HG03521 (cell line): ENCODE data around the gene TRIM15.

Experiments used
- ATAC-seq: cut with Tn5 transposase; IDR thresholded peaks from one replicate; pipeline ENCODE4 v1.9.1; 2021; ENCODE audit warnings: mild to moderate bottlenecking, moderate library complexity; ENCODE audit not compliant: unreplicated experiment

TRIM15 gene

DNA sequence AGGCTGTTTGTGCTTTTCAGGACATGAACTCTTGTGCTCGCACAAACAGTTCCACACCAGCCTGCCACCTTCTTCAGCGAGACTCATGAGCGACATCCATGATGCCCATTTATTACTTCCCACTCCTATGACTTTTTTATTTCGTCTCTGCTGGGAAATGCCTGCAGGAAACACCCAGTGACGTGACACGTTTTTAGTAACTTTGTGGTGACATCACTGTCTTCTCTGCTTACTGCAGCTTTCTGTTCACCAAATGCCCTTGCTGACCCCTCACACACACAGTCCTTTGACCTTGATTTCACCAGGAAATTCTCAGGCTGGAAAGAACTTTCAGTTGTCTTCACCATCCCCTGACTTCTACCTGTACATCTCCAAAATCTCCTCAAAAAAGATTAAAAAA is 18.5 kb upstream of the TRIM15 start:
- no peak for ATAC-seq

DNA sequence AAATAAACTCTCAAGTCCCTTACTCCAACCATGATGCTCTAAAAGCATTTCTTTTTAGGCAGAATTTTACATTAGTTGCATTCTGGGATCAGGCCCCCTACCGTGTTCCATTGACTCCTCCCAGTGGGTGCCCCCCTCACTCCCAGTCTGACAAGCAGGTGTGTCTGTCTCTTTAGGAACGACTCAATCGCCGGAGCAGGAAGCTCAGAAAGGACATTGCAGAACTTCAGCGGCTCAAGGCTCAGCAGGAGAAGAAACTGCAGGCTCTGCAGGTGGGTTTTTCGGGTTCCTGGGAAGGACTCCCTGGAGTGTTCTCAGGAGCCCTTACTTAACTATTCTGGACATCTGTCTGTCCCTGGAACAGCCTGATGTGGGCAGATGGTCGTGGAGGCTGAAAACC is 17.5 kb upstream of the TRIM15 start:
- ATAC-seq, result no peak

DNA sequence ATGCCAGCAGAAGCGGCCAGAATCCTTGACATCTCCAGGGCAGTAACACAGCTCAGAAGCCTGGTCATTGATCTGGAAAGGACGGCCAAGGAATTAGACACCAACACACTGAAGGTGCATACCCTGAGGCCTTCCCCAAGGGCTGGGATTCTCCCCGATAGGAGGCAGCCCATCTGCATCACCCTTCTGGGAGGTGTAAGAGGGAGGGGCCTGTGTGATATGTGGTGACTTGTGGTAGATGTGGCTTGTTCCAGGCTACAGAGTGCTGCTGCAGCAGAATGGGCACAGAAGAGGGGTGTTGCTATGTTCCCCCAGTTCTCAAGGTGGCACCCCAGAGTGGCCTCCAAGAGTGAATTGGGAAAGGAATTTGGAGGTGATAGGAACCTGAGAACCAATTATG is 16.2 kb upstream of the TRIM15 start:
- ATAC-seq, result no peak

DNA sequence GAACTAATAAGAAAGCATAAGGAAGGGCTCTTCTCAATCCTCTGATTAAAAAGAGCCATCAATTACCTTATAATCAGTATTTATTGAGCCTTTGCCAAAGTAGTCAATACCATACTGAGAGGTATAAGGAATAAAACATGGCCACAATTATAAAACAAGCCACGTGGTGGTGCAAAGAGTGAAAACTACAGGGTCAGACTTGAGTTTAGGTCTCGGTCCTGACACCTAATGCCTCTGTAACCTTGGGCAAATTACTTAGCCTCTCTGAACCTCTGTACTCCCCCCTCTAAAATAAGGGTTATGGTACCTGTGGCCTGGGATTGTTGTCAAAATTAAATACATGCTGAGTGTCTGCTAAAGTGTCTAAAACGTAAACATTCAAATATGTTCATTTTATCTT is 14.1 kb upstream of the TRIM15 start:
- ATAC-seq, result no peak

DNA sequence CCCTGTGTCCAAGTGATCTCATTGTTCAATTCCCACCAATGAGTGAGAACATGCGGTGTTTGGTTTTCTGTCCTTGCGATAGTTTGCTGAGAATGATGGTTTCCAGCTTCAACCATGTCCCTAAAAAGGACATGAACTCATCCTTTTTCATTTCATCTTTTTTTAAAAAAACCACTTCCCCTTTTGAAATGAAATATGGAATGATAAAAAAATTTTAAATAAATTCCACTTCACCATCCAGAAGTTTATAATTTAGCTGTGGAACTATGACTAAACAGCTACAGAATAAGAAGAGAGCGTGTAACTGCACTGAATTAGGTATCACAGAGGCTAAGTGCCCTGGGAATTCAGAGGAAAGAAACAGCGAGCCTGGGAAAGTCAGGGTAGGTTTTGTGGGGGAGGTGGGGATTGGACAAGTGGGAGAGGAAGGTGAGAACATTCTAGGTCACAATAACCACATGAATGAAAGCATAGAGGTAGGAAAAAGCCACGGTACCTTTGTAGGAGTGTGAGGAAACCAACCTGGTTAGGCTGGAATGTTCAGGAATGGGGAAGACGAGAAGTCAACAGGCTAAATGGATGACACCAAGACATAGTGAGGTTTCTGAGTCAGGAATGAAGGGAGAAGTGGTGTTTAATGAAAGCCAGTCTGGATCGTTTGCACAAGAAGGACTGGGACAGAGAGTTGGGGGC is 13.3 kb upstream of the TRIM15 start:
- ATAC-seq, result no peak

DNA sequence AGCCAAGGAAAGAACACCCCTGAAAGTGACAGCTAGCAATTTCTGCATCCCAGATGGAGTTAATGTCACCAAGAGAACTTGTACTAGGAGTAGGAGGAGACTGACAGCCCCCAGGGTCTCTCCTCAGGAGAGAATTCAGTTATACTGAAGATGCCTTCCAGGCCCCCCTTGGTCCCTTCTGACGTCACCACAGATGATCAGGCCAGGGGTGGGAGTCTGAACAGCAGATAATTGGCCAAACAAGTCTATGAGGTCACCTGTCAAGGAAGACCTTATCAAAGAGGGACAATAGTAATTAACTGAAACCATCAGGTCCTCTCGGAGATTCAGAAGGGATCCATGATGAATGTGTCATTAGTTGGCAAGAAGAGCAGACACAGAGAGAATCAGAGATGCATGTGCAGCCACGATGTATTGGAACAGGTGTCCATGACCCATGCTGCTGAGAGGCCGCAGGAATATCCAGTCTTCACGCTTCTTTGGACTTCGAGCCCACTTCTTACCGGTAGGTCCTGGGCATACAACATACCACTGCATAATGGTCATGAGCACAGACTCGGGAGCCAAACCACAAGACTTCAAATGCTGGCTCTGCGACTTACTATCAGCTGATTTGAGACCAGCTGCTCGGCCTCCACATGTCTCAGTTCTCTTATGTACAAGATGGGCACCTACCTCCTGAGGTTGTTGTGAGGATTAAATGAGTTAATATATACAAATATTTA is 12.5 kb upstream of the TRIM15 start:
- ATAC-seq, result no peak

GRCh38 chr6:30151580-30151979 is 11.8 kb upstream of the TRIM15 start:
- ATAC-seq, result no peak

DNA sequence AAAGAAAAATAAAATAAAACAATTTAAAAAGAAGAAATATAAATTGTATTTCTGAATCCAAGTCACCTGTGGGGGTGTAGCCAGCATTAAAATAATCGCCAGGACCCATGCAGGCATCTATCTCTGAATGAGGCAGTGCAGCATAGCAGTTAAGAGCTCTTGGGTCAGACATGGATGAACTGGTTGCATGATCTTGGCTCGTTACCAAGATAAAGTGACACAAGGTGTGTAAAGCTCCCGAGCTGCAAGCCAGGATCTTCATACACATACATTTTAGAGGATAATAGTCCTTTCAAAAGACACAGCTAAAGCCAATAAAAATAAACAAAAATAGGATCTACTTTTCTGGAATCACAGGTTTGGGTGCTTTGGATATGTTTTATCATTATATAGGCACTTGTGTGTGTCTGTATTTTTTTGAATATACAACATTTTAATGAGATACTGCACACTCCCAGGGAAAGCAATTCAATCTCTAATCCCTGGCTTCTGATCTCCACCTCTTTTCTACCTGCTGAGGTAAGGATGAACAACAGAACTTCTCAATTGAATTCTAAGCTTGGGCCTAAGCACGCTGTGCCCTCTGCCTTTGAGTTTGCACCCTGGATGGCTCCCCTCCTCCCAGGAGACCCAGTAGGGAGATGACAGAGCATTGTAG is 11.2 kb upstream of the TRIM15 start:
- no peak for ATAC-seq

GRCh38 chr6:30152910-30153610 is 10.3 kb upstream of the TRIM15 start:
- ATAC-seq, result no peak

- no peak for ATAC-seq
These were observed 9.3 kb upstream of the TRIM15 start for GRCh38 chr6:30154061-30154460.

DNA sequence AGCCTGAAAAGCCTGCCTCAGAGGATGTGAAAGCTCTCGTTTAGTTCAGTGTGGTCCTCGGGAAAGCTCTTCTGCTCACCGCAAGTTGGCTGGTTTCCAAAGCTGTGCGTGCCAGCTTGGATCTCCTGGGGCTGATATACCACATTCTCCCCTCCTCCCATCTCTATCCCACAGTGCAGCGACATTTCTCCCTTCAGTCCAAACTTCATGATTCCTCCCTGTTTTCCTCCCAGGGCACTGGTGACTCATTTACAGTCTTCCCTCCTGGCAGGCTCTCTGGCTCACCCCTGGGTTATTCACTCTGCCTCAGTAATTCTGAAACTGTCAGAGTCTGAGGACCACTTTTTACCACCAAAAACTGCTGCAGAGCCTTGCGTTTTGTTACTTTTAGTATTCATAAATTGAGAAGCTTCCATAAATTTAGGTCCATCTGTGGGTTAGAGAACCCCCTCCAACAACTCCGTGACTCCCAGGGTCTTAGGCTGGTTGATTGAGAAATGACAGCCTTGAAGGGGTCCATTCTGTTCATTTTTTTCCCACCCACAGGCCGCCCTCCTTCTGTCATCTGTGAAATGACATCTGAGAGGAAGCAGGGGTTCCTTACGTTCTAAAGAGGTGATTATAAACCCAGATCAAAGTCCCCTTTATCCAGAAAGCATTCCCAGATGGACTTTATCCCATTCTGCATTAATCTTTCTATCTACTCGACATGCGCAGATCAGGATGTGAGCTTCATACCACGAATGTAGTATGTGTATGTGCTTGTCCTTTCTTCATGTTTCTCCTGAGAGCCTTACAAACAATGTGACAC is 8.4 kb upstream of the TRIM15 start:
- ATAC-seq, result no peak

GRCh38 chr6:30155520-30156261 is 7.7 kb upstream of the TRIM15 start:
- no peak for ATAC-seq

- no peak for ATAC-seq
These were observed 7.1 kb upstream of the TRIM15 start for GRCh38 chr6:30156262-30156599.

DNA sequence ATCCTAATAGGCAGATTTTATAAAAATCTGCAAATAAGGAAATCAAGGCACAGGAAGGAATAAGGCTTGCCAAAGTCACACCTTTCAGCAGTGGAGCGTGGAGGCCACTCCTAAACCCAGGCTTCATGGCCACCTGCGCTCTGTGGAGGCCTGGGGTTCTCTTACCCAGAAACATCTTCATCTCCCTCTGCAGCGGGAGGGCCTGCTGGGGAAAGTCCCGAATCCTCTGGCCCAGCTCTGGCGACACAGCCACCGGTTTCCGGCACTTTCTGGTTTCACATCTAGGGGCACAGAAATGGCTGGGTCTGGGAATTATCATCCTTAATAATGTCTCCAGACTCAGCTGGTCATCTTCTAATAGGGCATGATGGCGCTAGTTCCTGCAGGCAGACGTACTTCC is 6.6 kb upstream of the TRIM15 start:
- no peak for ATAC-seq

- no peak for ATAC-seq
These were observed 5.8 kb upstream of the TRIM15 start for GRCh38 chr6:30157581-30157980.

GRCh38 chr6:30157999-30158398 is 5.3 kb upstream of the TRIM15 start:
- no peak for ATAC-seq

DNA sequence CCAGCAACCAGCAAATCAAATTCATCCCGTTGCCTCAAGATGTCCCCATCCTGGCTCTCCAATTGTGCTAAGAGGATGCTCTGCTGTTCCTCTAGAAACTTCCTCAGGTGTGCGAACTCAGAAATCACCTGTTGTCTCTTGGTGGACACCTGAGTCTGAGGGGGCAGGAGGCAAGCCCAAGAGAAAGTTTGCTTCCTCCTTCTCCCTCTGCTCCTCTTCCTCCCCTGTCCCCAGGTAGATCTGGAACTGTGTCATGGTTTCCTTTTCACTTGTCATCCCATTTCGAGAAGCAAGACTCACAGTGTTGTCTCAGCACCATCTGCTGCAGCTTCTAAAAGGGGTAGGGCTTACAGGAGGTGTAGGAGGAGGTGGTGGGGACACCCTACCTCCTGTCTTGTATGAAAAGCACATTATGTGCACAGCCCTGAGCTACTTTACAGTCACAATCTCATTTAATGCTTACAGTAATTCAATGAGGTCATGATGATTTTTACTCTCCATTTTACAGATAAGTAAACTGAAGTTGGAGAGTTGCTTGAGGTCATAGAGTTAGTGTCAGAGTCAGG is 4.8 kb upstream of the TRIM15 start:
- ATAC-seq, result no peak

- ATAC-seq, result no peak
These were observed 3.1 kb upstream of the TRIM15 start for GRCh38 chr6:30160008-30160784.
